ENCODE results near the gene CALM3.
"Not testable (repeated sequence)": the region's sequence is repeated elsewhere in the genome, so short reads cannot be mapped to it uniquely, and the experiment has no call there.

DNA sequence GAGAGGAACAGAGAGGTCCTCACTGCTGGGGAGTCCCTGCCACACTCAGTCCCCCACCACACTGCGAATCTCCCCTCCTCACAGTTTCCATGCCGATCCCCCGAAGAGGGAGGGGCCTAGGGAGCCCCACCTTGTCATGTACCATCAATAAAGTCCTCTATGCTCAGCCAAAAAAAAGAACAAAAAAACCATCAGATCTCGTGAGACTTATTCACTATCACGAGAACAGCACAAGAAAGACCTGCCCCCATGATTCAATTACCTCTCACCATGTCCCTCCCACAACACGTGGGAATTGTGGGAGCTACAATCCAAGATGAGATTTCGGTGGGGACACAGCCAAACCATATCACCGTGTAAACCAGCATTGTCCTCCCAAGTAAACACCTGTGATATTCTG lies 41.5 kb upstream of the CALM3 start:
- not testable (repeated sequence) for TF ChIP-seq EZH2 (IDR thresholded peaks at IDR 0.05; ENCODE audit: low read length); CTCF (optimal IDR thresholded peaks at IDR 0.05 in 1 of 3, IDR thresholded peaks at IDR 0.05 in 1 of 3, conservative IDR thresholded peaks at IDR 0.05 in 1 of 3; ENCODE audit: extremely low read depth in 1 of 3, insufficient read depth in 2 of 3, low read length in 3 of 3)
